GM19395 (cell line): ENCODE results near the gene TBC1D22A.
"Not testable (repeated sequence)": the region's sequence is repeated elsewhere in the genome, so short reads cannot be mapped to it uniquely, and the experiment has no call there.

ENCODE experiments used
- ATAC-seq: cut with Tn5 transposase; IDR thresholded peaks from one replicate; pipeline ENCODE4 v1.9.1; 2021; ENCODE audit warnings: mild to moderate bottlenecking, moderate library complexity; ENCODE audit not compliant: unreplicated experiment

TBC1D22A gene

DNA sequence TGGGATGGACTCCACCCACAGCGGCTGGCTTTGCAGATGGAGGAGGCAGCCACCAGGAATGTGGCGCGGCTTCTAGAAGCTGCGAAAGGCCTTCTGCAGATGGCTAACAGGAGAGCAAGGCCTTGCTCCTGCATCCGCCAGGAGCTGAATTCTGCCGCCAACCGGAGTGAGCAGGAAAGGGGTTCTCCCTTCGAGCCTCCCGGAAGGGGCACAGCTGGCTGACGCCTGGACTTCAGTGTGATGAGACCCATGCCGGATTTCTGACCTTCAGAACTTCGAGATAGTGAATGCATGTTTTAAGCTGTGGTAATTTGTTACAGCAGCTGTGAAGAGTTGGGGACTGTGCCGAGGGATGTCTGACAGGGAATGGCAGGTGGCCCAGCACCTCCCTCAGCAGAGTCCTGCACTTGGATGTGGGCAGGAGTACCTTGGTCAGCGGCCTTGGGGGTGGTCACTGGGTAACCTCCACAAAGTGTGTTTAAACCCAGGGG, 7.7 kb downstream of the TBC1D22A start:
- no peak for ATAC-seq

GRCh38 chr22:46770726-46771125, 8.3 kb downstream of the TBC1D22A start:
- ATAC-seq, result no peak

GRCh38 chr22:46773076-46773475, 10.6 kb downstream of the TBC1D22A start:
- no peak for ATAC-seq

DNA sequence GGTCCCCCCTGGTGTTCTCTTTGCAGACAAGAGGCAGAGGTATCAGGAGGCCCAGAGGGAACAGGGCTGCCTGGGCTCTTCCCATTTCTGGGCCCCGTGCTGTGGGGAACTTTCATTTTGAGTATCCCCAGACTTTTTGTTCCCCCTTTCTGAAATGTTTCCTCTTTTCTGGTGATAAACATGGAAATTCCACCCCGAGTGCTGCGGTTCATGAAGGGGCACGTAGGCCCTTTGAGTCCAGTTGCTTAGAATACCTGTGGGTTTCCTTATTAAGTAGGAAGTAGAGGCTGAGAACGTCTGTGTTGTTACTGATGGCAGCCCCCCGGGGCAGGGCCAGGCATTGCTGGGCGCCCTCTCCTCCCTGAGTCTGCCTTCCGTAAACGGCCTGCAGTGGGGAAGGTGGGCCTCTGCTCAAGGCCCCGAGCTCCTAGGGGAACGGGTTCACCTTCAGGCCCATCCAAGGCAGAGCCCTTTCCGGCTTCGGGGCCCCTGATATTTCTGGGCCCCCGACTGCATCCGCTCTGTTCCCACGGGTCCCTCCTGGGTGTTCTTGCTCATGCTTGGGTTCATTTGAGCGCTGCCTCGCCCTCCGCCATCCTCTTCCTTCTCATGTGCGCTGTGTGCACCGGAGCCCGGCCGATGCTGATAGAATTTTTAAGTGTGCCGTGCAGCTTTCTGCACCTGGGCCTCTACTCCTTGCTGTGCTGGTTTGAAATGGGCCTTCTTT, 12.0 kb downstream of the TBC1D22A start:
- peak; percentile 42 for ATAC-seq

DNA sequence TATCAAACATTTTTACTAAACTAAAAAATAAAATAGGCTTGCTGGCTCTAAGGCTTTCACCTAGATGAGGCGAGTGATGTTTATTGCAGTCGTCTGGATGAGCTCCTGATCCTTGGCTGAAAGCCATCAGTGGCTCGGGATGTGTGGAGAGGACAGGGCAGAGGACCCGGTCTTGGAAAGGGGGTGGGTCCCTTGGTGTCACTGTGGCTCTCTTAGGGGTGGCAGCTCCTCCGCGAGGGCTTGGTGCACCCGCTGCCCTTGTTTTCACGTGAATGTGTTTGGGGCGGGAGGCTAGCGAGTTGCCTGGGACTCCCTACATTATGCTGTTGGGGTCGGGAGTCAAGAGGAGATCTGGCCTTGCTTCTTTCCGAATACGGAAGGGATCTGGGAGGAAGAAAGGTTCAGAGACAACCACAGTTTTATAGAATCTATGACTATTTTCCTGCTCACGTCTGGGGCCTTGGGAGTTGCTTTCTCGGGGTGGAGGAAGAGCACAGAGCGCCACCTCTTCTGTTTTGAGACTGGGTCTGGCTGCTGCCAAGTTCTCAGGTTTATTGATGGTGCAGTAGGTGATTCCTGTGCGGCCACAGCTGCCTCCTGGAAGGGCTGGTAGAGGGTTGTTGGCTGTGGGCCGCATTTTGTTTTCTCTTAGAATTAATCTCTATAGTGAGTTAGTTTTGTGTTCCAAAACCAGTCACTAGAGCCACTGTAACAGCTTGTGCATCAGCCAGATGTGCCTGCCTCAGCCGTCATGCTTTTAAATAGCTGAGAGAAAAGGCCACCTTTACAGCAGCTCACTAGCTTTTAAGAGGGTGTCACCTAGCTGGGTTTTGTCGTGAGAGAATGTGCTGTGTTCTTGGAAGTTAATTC, 12.8 kb downstream of the TBC1D22A start:
- ATAC-seq, result no peak

GRCh38 chr22:46775850-46776826, 13.7 kb downstream of the TBC1D22A start:
- ATAC-seq, result no peak

- no peak for ATAC-seq
These were observed 14.6 kb downstream of the TBC1D22A start for GRCh38 chr22:46776876-46777608.

DNA sequence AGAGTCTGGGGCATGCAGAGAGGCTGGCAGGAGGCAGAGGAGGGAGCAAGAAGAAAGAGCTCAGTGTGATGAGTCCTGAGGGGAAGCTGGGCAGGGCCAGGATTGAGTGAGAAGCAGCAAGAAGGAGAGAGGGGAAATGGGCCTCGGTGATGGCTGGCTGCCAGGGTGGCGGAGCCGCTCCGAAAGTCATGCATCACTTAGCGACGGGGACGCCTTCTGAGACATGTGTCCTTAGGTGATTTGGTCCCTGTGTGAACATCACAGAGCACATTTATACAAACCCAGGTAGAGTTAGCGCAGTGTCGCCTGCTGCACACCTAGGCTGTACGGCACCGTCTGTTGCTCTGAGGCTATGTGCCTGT, 15.1 kb downstream of the TBC1D22A start:
- ATAC-seq, result no peak

DNA sequence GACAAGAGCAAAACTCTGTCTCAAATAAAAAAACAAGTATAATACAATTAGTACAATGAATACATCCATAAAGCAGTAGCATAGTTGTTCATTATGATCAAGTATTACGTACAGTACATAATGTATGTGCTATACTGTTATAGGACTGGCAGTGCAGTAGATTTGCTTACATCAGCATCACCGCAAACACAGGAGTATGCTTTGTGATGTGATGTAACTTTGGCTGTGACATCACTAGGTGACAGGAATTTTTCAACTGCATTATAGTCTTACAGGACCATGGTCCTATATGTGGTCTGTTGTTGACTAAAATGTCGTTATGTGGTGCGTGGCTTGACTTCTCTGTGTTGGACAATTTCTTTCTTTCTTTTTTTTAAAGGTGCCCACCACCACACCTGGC, 16.6 kb downstream of the TBC1D22A start:
- ATAC-seq, result no peak

- no peak for ATAC-seq
These were observed 17.2 kb downstream of the TBC1D22A start for GRCh38 chr22:46779651-46780050.

- ATAC-seq, result no peak
These were observed 18.0 kb downstream of the TBC1D22A start for GRCh38 chr22:46780453-46780852.

GRCh38 chr22:46781291-46781690, 18.8 kb downstream of the TBC1D22A start:
- ATAC-seq, result no peak

GRCh38 chr22:46782200-46782599, 19.8 kb downstream of the TBC1D22A start:
- ATAC-seq, result not testable (repeated sequence)

DNA sequence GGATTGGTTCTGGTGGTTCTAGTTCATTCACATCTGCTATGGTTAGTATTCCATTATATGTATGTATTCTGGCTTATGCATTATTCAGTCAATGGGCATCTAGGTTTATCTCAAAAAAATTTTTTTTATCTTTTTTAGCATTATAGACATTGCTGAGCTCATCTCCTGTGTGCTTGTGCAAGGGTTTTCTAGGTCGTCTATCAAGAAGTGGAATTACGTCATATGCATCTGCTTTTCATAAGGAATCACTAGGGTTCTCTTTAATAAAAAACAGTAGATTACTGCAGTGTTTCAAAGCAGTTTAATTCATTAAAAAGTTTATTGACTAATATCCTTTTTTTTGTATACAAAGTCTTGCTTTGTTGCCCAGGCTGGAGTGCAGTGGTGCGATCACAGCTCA, 21.3 kb downstream of the TBC1D22A start:
- no peak for ATAC-seq

DNA sequence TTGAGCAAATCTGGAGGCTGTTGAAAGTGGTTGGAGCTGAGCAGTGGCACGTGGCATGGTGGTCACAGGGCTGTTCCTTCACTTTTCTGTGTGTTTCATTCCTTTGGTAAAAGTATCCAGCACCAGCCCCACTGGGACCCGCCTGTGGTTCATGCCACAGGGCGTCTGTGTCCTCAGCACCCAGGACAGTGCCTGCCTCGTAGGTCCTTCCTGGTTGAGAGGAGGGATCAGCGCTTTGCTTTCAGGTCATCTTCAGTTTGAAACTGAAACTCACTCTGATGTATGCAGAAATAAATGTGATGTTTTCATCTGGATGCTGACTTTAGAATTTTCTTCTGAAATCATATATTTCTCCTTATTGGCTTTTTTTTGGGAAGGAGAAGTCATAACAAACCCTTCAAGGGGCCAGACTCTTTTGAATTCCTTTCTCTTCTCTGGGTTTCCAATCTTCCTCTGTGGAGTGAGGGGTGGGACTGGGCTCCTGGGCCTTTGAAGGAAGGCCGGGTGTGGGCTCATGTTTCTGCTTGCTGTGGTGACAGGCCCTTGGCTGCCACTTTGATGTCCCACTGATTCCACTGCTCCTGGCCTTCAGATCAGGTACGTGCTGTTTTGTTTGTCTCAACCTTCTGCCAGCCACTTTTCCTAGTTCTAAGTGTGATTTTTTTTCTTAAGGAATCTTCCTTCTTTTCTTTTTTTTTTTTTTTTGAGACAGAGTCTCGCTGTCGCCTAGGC, 26.2 kb downstream of the TBC1D22A start:
- ATAC-seq, result peak; percentile 56

DNA sequence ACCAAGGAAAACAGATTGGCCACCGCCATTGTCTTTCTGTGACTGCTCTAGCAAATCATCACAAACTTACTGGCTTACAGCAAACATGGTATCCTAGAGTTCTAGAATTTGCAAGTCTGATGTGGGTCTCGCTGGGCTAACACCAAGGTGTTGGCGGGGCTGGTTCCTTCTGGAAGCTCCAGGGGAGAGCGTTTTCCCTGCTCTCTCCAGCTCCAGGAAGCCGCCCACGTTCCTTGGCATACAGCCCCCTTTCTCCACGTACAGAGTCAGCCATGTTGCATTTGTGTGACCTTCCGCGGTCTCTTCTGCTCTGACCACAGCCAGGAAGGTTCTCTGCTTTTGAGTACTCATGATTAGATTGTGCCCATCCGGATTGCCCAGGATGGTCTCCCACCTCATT, 27.5 kb downstream of the TBC1D22A start:
- ATAC-seq, result no peak

GRCh38 chr22:46791201-46791731, 28.8 kb downstream of the TBC1D22A start:
- ATAC-seq, result no peak

DNA sequence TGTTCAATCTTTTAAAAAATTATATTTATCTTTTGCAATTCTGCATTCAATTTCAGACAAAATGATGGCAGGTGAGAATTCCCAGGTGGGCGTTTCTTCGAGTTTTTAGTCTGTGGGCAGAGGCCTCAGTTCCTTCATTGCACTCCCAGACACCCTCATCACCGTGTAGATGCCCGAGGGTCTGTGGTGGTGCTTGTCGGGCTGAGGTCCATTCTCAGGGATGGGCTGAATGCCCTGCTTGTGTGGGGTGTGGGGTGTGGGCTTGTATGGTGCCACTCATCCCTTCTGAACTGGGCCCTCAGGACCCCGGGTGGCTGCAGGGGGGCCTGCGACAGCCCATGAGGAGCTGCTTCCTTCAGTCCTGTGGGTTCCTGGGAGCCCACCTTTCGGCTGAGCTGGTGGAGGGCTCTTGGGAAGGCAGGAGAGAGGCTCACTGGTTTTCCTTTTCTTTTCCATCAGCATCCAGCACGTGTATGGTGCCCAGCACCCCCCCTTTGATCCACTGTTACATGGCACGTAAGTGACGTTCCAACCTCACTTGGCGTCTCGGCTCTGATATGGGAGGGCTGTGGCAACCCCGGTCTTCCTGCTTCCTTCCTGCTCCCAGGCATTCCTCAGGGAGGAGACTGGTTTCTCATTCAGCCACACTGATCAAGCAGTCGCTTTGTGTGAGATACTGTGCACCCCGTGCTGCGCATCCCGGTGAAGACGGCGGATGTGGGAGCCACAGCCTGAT, 29.8 kb downstream of the TBC1D22A start:
- ATAC-seq, result no peak

DNA sequence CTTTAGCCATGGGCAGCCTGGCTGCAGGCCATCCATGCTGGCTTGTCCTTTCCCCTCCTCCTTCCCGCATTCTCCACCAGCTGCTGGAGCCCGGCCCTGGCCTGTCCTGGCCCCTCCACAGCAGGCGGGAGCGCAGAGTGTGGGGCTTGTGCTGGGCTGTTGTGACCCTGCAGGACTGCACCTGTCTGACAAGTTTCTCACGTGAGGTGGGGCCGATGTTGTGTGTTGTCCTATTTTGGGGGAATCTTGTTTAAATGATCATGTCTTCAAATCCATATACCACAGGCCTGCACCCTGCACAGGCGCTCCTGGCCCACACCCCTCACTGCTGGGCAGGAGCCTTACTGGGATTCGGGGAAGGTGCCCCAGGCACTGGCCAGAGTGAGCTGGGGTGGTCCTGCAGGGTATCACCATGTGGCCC, 30.4 kb downstream of the TBC1D22A start:
- no peak for ATAC-seq
